AG04449 (cell line): ENCODE measurements around the gene B3GNT5.

ENCODE experiments used
- CTCF ChIA-PET: fragments of 350-600 bp; formaldehyde crosslinking; extraction: SDS; loops from one replicate; lab custom pipeline; 2021; ENCODE audit warnings: antibody characterized with exemption; lab: Yijun Ruan, JAX
- POLR2A ChIA-PET: fragments of 400-600, 350-600 bp; formaldehyde crosslinking; extraction: SDS; loops from one replicate; lab custom pipeline; 2020; ENCODE audit warnings: antibody characterized with exemption, inconsistent platforms; lab: Yijun Ruan, JAX
- DNase-seq: peaks from one replicate; pipeline ENCODE4 v3.0.0-alpha.2; 2010; ENCODE audit warnings: low read depth, low spot score
- H3K4me3 ChIP-seq: 2 replicates; pipeline ENCODE4 v1.5.1; 2011; ENCODE audit warnings: low read depth, mild to moderate bottlenecking, control low read depth, low read length
- TF ChIP-seq, protein P1 (sequence below): IDR thresholded peaks from one replicate; pipeline ENCODE4 v1.5.1; 2011; ENCODE audit warnings: mild to moderate bottlenecking, moderate library complexity, low read length, control low read depth, inconsistent platforms; ENCODE audit not compliant: insufficient read depth; ENCODE audit errors: missing control alignments

The B3GNT5 gene

DNA sequence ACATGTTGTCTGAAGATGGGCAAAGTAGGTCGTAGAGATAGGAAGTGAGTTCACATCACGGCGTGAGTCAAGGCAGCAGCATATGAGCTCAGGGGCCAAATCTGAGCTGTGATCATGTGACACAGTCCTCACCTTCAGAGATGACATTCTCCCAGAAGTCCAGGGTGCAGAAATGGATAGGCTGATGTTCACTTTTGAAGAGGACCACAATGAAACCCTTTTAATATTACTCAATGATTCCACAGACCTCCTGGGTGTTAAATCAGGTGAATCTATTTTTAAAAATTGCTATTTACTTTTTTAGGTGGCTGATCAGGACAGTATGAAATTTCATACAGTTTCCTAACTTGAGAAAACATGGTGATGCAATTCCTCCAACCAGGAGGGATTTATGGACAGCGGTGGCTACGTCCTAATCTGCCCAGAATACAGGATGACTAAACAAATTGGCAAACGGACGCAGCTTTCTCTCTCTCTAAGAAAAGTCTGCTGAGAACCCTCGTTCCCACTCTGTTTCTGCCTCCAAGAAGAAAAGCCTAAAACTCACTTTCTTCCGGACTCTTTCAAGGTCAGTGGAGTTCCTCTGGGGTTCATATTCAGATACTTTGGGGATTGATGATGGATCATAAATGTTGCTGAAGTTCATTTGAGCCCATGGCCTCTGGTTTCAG is 34.4 kb downstream of the B3GNT5 start:
- TF ChIP-seq, protein P1, sequence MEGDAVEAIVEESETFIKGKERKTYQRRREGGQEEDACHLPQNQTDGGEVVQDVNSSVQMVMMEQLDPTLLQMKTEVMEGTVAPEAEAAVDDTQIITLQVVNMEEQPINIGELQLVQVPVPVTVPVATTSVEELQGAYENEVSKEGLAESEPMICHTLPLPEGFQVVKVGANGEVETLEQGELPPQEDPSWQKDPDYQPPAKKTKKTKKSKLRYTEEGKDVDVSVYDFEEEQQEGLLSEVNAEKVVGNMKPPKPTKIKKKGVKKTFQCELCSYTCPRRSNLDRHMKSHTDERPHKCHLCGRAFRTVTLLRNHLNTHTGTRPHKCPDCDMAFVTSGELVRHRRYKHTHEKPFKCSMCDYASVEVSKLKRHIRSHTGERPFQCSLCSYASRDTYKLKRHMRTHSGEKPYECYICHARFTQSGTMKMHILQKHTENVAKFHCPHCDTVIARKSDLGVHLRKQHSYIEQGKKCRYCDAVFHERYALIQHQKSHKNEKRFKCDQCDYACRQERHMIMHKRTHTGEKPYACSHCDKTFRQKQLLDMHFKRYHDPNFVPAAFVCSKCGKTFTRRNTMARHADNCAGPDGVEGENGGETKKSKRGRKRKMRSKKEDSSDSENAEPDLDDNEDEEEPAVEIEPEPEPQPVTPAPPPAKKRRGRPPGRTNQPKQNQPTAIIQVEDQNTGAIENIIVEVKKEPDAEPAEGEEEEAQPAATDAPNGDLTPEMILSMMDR = no peak
- ChIA-PET POLR2A (no interaction called here), CTCF (no interaction called here)
- H3K4me3 ChIP-seq = no peak overlapping the region
- DNase-seq = no peak

DNA sequence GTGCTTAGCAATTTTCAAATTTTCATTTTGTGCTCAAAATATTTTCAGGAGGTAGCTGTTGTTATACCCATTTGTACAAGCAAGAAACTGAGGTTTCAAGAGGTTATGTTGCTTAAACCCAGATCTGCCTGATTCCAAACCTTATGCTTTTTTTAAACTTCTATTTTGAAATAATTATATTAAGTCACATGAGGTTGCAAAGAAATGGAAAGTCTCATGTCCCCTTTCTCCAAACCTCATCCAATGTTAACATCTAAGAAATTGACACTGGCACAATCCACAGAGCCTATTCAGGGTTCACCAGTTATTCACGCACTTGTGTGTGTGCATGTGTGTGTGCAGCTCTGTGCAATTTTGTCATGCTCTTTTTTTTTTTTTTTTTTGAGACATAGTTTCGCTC is 35.1 kb downstream of the B3GNT5 start:
- TF ChIP-seq, protein P1 = no peak
- CTCF ChIA-PET = no interaction called here
- POLR2A ChIA-PET = no interaction called here
- DNase-seq = no peak
- no peak overlapping the region for H3K4me3 ChIP-seq

DNA sequence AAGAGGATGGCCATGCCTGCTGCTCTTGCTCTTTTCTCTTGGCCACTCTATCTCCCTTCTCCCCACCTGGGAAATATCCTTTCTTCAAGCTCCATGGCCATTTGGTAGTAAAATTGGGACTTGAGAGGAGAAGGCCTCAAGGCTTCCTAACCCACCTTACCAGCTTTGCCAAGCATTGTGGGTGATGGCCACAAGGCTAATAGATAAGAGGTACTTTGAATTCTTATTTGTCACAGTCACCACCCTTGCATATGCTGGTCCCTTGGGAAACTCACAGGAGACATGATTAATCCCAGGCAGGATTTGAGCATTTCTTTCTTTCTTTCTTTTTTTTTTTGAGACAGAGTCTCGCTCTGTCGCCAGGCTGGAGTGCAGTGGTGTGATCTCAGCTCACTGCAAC is 37.2 kb downstream of the B3GNT5 start:
- no peak overlapping the region for H3K4me3 ChIP-seq
- no peak for DNase-seq
- CTCF ChIA-PET = interaction anchor here (1.4 kb wide), 1 partner anchor 37 kb away, joined by 4 read pairs; the partner anchor contains the start of gene B3GNT5
- TF ChIP-seq, protein P1 = no peak
- POLR2A ChIA-PET = no interaction called here

DNA sequence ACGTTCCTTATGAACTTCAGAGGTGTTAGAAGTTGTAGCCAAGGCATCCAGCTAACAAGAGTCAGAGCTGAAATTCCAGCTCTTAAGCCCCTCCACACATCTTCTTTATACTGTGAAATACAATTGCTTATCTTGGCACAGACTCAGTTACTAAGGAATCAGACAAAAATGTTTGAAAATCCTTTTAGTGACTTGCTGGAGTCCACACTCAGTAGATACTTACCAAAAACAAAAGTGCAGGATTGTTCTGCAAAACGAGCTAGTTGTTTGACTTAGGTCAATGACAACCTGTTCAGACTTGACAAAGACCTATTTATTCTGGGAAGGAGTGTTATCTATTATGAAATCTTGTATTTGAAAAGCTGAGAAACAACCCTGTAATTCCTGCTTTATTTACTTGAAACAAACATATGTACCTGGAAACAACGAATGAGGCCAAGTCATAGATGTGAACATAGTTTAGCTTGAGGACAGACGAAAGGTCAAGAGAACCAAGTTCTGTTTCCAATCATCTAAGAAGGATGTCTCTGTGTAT is 38.5 kb downstream of the B3GNT5 start:
- H3K4me3 ChIP-seq = no peak overlapping the region
- ChIA-PET POLR2A (no interaction called here), CTCF (interaction anchor here (1.4 kb wide), 1 partner anchor 38 kb away, joined by 4 read pairs; the partner anchor contains the start of gene B3GNT5)
- TF ChIP-seq, protein P1 = no peak
- no peak for DNase-seq

DNA sequence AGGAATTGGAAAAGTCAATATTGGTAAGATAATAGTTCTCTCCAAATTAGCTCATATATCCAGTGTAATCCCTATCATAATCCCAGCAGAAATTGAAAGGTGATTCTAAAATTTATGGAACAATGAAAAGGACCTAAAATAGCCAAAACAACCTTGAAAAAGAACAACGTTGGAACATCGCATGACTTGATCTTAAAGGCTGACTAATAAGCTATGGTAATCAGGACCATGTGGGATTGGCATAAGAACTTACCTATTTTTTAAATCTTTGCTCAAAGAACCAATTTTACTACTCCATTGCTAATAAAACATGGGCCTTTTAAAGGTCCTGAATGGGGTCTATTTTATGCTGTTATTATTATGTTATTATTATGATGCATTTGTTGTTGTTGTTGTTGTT is 40.9 kb downstream of the B3GNT5 start:
- no peak overlapping the region for H3K4me3 ChIP-seq
- CTCF ChIA-PET = no interaction called here
- no peak for DNase-seq
- POLR2A ChIA-PET = no interaction called here
- TF ChIP-seq, protein P1 = no peak

DNA sequence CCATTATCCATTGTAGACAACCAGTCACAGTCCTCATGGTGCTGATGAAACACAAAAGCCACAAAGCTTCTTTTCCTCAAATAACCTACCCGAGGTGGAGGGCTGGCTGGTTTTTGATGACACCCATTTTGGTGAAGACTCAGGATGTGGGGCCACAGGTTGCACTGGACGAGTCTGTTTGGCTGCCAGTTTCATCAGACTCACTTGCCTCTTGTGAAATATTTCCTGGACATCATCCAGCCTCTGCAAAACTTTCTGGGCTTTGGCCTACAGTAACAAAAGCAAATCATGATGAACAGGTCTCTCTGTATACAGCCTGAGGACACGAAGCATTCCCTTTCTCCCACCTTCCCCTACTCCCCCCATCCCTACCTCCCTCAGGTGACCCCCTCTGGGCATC is 42.2 kb downstream of the B3GNT5 start:
- TF ChIP-seq, protein P1 = no peak
- no peak for DNase-seq
- ChIA-PET CTCF (no interaction called here), POLR2A (no interaction called here)
- no peak overlapping the region for H3K4me3 ChIP-seq
